ENCODE measurements around the gene ZFYVE9. TPM values are rescaled to one million over a fixed set of nuclear protein-coding genes. Genes with fewer than 3 reads are reported as not detected.
"Not testable (repeated sequence)": the region's sequence is repeated elsewhere in the genome, so short reads cannot be mapped to it uniquely, and the experiment has no call there.

The ZFYVE9 gene
- total RNA-seq, 1 donor, result 6.6 TPM

- H3K4me3 ChIP-seq (ENCODE audit: low read length), result no peak overlapping the region
- H3K9me3 ChIP-seq (ENCODE audit: low read depth, low read length), result no peaks in the 10 kb centered on the region
- no peaks in the 10 kb centered on the region for H3K27me3 ChIP-seq (ENCODE audit: insufficient read depth, low read length)
- no peaks in the 10 kb centered on the region for H3K4me1 ChIP-seq (ENCODE audit: insufficient read depth, low read length)
Observed at GRCh38 chr1:52195161-52195560, 53.3 kb downstream of the ZFYVE9 start.

GRCh38 chr1:52203935-52204625, 62.2 kb downstream of the ZFYVE9 start:
- H3K4me1 ChIP-seq (ENCODE audit: insufficient read depth, low read length), result no peaks in the 10 kb centered on the region
- peaks cover 9% of the 10 kb centered on the region for H3K27me3 ChIP-seq (ENCODE audit: insufficient read depth, low read length)
- H3K9me3 ChIP-seq (ENCODE audit: low read depth, low read length), result peaks cover 5% of the 10 kb centered on the region

DNA sequence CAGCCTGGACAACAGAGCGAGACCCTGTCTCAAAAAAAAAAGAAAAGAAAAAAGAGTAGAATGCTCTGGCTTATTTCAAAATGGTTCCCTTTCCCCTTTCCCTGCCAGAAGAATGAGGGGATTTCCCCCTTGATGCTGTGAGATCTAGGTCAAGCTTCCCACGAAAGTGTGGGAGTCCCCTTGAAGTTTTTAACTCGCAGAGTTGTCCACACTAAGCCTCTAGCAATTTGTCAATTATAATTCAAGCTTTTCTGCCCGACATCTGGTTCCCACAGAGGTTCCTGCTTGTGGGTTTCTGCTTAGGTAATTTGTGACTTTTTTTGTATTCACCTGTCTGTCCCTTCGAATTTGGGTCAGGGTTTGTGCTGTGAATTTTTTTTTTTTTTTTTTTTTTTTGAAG, 62.8 kb downstream of the ZFYVE9 start:
- H3K9me3 ChIP-seq (ENCODE audit: low read depth, low read length), result peaks cover 5% of the 10 kb centered on the region
- H3K4me3 ChIP-seq (ENCODE audit: low read length), result no peak overlapping the region
- H3K4me1 ChIP-seq (ENCODE audit: insufficient read depth, low read length), result no peaks in the 10 kb centered on the region
- H3K27me3 ChIP-seq (ENCODE audit: insufficient read depth, low read length), result peaks cover 9% of the 10 kb centered on the region

More at GRCh38 chr1:52203935-52204625, 62.2 kb downstream of the ZFYVE9 start:
- H3K4me3 ChIP-seq (ENCODE audit: low read length), result no peak overlapping the region

DNA sequence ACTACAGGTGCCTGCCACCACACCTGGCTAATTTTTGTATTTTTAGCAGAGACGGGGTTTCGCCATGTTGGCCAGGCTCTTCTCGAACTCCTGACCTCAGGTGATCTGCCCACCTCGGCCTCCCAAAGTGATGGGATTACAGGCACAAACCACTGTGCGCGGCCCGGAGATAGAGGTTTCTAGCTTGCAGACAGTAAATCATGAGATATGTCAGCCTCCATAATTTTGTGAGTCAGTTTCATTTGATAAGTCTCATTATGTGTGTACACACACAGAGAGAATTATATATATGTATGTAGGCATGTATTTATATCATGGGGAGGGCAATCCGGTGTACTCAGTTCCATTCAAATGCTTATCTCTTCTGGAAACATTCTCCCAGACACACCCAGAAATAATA, 64.8 kb downstream of the ZFYVE9 start:
- not testable (repeated sequence) for H3K27me3 ChIP-seq (ENCODE audit: insufficient read depth, low read length); H3K4me1 ChIP-seq (ENCODE audit: insufficient read depth, low read length); H3K9me3 ChIP-seq (ENCODE audit: low read depth, low read length); H3K4me3 ChIP-seq (ENCODE audit: low read length)

- Histone ChIP-seq H3K4me1 (ENCODE audit: insufficient read depth, low read length) (no peaks in the 10 kb centered on the region), H3K9me3 (ENCODE audit: low read depth, low read length) (no peaks in the 10 kb centered on the region), H3K27me3 (ENCODE audit: insufficient read depth, low read length) (peaks cover 9% of the 10 kb centered on the region), H3K4me3 (ENCODE audit: low read length) (no peak overlapping the region)
Observed at GRCh38 chr1:52209429-52209828, 67.5 kb downstream of the ZFYVE9 start.

GRCh38 chr1:52210044-52210443, 68.2 kb downstream of the ZFYVE9 start:
- H3K27me3 ChIP-seq (ENCODE audit: insufficient read depth, low read length), result peaks cover 5% of the 10 kb centered on the region
- H3K9me3 ChIP-seq (ENCODE audit: low read depth, low read length), result peaks cover 1% of the 10 kb centered on the region
- H3K4me1 ChIP-seq (ENCODE audit: insufficient read depth, low read length), result no peaks in the 10 kb centered on the region
- no peak overlapping the region for H3K4me3 ChIP-seq (ENCODE audit: low read length)

GRCh38 chr1:52216907-52217458, 75.1 kb downstream of the ZFYVE9 start:
- peaks cover 37% of the 10 kb centered on the region for H3K9me3 ChIP-seq (ENCODE audit: low read depth, low read length)
- no peaks in the 10 kb centered on the region for H3K4me1 ChIP-seq (ENCODE audit: insufficient read depth, low read length)
- H3K4me3 ChIP-seq (ENCODE audit: low read length), result no peak overlapping the region
- peaks cover 16% of the 10 kb centered on the region for H3K27me3 ChIP-seq (ENCODE audit: insufficient read depth, low read length)

GRCh38 chr1:52225174-52225573, 83.3 kb downstream of the ZFYVE9 start:
- H3K4me3 ChIP-seq (ENCODE audit: low read length), result no peak overlapping the region
- peaks cover 93% of the 10 kb centered on the region for H3K27me3 ChIP-seq (ENCODE audit: insufficient read depth, low read length)
- no peaks in the 10 kb centered on the region for H3K4me1 ChIP-seq (ENCODE audit: insufficient read depth, low read length)
- peaks cover 15% of the 10 kb centered on the region for H3K9me3 ChIP-seq (ENCODE audit: low read depth, low read length)

- no peaks in the 10 kb centered on the region for H3K4me1 ChIP-seq (ENCODE audit: insufficient read depth, low read length)
- peaks cover 11% of the 10 kb centered on the region for H3K9me3 ChIP-seq (ENCODE audit: low read depth, low read length)
- peaks cover 94% of the 10 kb centered on the region for H3K27me3 ChIP-seq (ENCODE audit: insufficient read depth, low read length)
- no peak overlapping the region for H3K4me3 ChIP-seq (ENCODE audit: low read length)
Observed at GRCh38 chr1:52229494-52229893, 87.6 kb downstream of the ZFYVE9 start.

DNA sequence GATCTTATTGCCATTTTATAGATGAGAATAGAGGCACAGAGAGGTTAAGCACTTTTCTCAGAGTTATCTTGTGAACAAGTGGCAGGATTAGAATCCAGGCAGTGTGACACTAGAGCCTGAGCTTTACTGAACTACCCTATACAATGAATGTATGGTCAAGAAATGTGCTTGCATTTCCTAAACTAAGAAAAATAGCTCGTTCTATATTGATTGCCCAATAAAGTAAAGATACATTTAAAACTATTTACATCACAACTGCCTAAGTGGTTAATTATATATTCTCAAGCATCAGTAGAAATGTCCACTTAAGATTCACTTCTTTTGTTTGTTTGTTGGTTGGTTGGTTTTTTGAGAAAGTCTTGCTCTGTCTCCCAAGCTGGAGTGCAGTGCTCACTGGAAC, 91.6 kb downstream of the ZFYVE9 start:
- H3K4me1 ChIP-seq (ENCODE audit: insufficient read depth, low read length), result no peaks in the 10 kb centered on the region
- H3K27me3 ChIP-seq (ENCODE audit: insufficient read depth, low read length), result peaks cover 98% of the 10 kb centered on the region

DNA sequence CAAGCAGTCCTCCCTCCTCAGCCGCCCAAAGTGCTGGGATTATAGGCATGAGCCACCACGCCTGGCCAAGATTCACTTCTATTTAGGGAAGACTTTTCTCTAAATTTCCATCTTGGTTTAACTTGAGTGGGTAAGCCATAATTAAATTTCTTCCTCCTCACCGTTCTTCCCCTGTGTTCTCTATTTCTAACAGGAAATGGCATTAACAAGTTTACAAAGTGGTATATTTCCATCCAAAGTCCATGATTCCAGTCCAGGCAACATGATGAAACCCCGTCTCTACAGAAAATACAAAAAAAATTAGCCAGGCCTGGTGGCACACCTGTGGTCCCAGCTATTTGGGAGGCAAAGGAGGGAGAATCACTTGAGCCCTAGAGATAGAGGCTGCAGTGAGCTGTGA, 92.1 kb downstream of the ZFYVE9 start:
- no peaks in the 10 kb centered on the region for H3K9me3 ChIP-seq (ENCODE audit: low read depth, low read length)
- peaks cover 98% of the 10 kb centered on the region for H3K27me3 ChIP-seq (ENCODE audit: insufficient read depth, low read length)
- H3K4me1 ChIP-seq (ENCODE audit: insufficient read depth, low read length), result peaks cover 4% of the 10 kb centered on the region

More for the DNA sequence above, 91.6 kb downstream of the ZFYVE9 start:
- H3K9me3 ChIP-seq (ENCODE audit: low read depth, low read length), result no peaks in the 10 kb centered on the region
- no peak overlapping the region for H3K4me3 ChIP-seq (ENCODE audit: low read length)

GRCh38 chr1:52234708-52235107, 92.8 kb downstream of the ZFYVE9 start:
- Histone ChIP-seq H3K27me3 (ENCODE audit: insufficient read depth, low read length) (peaks cover 95% of the 10 kb centered on the region), H3K4me3 (ENCODE audit: low read length) (no peak overlapping the region), H3K9me3 (ENCODE audit: low read depth, low read length) (no peaks in the 10 kb centered on the region), H3K4me1 (ENCODE audit: insufficient read depth, low read length) (peaks cover 9% of the 10 kb centered on the region)

More for the DNA sequence above, 92.1 kb downstream of the ZFYVE9 start:
- no peak overlapping the region for H3K4me3 ChIP-seq (ENCODE audit: low read length)

DNA sequence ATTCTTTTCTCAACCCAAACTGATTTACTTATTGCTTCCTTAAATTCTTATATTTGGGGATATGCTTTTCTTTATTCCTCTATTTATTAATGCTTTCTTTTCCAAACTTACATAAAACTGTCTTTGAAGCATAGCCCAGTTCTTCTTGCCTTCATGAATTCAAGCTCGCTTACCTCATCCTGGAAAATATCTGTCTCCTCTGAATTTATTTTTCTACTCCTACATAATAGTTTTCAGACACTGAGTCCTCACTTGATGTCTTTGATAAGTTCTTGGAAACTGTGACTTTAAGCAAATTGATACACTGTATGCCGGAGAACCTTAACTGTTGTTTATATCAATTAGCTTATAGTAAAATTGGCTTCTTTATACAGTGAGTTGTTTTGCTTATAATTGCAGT, 93.8 kb downstream of the ZFYVE9 start:
- peaks cover 92% of the 10 kb centered on the region for H3K27me3 ChIP-seq (ENCODE audit: insufficient read depth, low read length)

DNA sequence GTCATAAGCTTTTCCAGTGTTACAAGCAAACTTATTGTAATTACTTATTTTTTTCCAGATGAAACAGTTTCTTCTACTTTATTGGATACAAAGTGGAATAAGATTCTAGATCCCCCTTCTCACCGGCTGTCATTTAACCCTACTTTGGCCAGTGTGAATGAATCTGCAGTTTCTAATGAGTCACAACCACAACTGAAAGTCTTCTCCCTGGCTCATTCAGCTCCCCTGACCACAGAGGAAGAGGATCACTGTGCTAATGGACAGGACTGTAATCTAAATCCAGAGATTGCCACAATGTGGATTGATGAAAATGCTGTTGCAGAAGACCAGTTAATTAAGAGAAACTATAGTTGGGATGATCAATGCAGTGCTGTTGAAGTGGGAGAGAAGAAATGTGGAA, 95.5 kb downstream of the ZFYVE9 start:
- H3K4me1 ChIP-seq (ENCODE audit: insufficient read depth, low read length), result peaks cover 15% of the 10 kb centered on the region
- H3K27me3 ChIP-seq (ENCODE audit: insufficient read depth, low read length), result peaks cover 92% of the 10 kb centered on the region
- no peak overlapping the region for H3K4me3 ChIP-seq (ENCODE audit: low read length)
- H3K9me3 ChIP-seq (ENCODE audit: low read depth, low read length), result no peaks in the 10 kb centered on the region

More for the DNA sequence above, 93.8 kb downstream of the ZFYVE9 start:
- Histone ChIP-seq H3K9me3 (ENCODE audit: low read depth, low read length) (no peaks in the 10 kb centered on the region), H3K4me1 (ENCODE audit: insufficient read depth, low read length) (peaks cover 14% of the 10 kb centered on the region), H3K4me3 (ENCODE audit: low read length) (no peak overlapping the region)

- Histone ChIP-seq H3K27me3 (ENCODE audit: insufficient read depth, low read length) (peaks cover 92% of the 10 kb centered on the region), H3K4me1 (ENCODE audit: insufficient read depth, low read length) (peaks cover 15% of the 10 kb centered on the region), H3K9me3 (ENCODE audit: low read depth, low read length) (no peaks in the 10 kb centered on the region), H3K4me3 (ENCODE audit: low read length) (no peak overlapping the region)
Observed at GRCh38 chr1:52238474-52238873, 96.6 kb downstream of the ZFYVE9 start.

Data from mononuclear cell (primary cell).